Measurements from ENCODE around the gene EXOSC5. TPM values are rescaled to one million over a fixed set of nuclear protein-coding genes. Genes with fewer than 3 reads are reported as not detected.

Gene EXOSC5
- total RNA-seq, 1 donor = 14.5 TPM

- H3K9me3 ChIP-seq (ENCODE audit: low read depth, low read length) = no peaks in the 10 kb centered on the region
- H3K4me1 ChIP-seq (ENCODE audit: insufficient read depth, low read length) = no peaks in the 10 kb centered on the region
- peaks cover 22% of the 10 kb centered on the region for H3K79me2 ChIP-seq (ENCODE audit: insufficient read depth, low read length)
- no peak for DNase-seq (ENCODE audit: insufficient read length, low spot score, missing footprints)
- H3K27ac ChIP-seq (ENCODE audit: low read depth, low read length) = no peak overlapping the region
- no peak overlapping the region for H3K4me3 ChIP-seq (ENCODE audit: insufficient read depth, low read length)
- no peak for TF ChIP-seq CTCF (IDR thresholded peaks at IDR 0.05; ENCODE audit: extremely low read depth, low read depth, low read length)
- no peak overlapping the region for H3K4me2 ChIP-seq (ENCODE audit: insufficient read depth, low read length)
- no peaks in the 10 kb centered on the region for H3K27me3 ChIP-seq (ENCODE audit: insufficient read depth, low read length)
- H2AFZ ChIP-seq (ENCODE audit: low read length) = no peak overlapping the region
- H3K36me3 ChIP-seq (ENCODE audit: insufficient read depth, low read length) = peaks cover 59% of the 10 kb centered on the region
- H4K20me1 ChIP-seq (ENCODE audit: insufficient read depth, low read length) = peaks cover 23% of the 10 kb centered on the region
Measured at GRCh38 chr19:41341669-41342490, 55.3 kb downstream of the EXOSC5 start.

DNA sequence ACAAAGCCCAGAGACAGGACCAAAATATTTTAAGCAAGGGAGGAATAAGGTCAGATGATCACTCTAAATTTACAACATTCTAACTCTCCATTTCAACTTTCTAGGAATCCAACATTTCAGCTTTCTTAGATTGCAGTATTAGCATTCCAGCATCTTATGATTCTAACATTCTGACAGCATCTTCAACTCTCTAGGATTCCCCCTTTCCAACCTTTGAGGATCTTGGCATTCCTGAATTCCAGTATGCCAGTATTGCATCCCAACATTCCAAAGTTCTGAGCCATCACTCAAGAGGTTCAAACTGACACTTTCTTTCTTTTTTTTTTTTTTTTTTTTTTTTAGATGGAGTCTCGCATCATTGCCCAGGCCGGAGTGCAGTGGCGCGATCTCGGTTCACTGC is 57.2 kb downstream of the EXOSC5 start:
- H3K36me3 ChIP-seq (ENCODE audit: insufficient read depth, low read length) = peaks cover 57% of the 10 kb centered on the region
- DNase-seq (ENCODE audit: insufficient read length, low spot score, missing footprints) = peak; percentile 87
- no peak overlapping the region for H3K27ac ChIP-seq (ENCODE audit: low read depth, low read length)
- no peak for TF ChIP-seq CTCF (IDR thresholded peaks at IDR 0.05; ENCODE audit: extremely low read depth, low read depth, low read length)
- peaks cover 22% of the 10 kb centered on the region for H4K20me1 ChIP-seq (ENCODE audit: insufficient read depth, low read length)
- peaks cover 21% of the 10 kb centered on the region for H3K79me2 ChIP-seq (ENCODE audit: insufficient read depth, low read length)
- H3K9me3 ChIP-seq (ENCODE audit: low read depth, low read length) = no peaks in the 10 kb centered on the region
- no peak overlapping the region for H3K4me3 ChIP-seq (ENCODE audit: insufficient read depth, low read length)
- H3K27me3 ChIP-seq (ENCODE audit: insufficient read depth, low read length) = no peaks in the 10 kb centered on the region
- no peak overlapping the region for H3K4me2 ChIP-seq (ENCODE audit: insufficient read depth, low read length)
- no peak overlapping the region for H2AFZ ChIP-seq (ENCODE audit: low read length)
- H3K4me1 ChIP-seq (ENCODE audit: insufficient read depth, low read length) = no peaks in the 10 kb centered on the region

Small RNAs within 50 kb of the gene (small RNA-seq; reads per million reads assigned to genes)
- gene RF00017 = not detected

Other genes with a start within 250 kb of the EXOSC5 start
- not detected in 2 replicates for gene CYP2S1, start 204.1 kb downstream of the EXOSC5 start, total RNA-seq
- 355 and 368 TPM in 2 replicates for gene AXL, start 178.1 kb downstream of the EXOSC5 start, total RNA-seq
- gene HNRNPUL1, start 133.0 kb downstream of the EXOSC5 start, total RNA-seq = 113 and 114 TPM in 2 replicates
- 9.0 and 11.2 TPM in 2 replicates for gene CCDC97, start 87.2 kb downstream of the EXOSC5 start, total RNA-seq
- 17.4 and 21.2 TPM in 2 replicates for gene TGFB1, start 43.4 kb downstream of the EXOSC5 start, total RNA-seq
- 5.6 and 6.5 TPM in 2 replicates for gene B9D2, start 33.2 kb downstream of the EXOSC5 start, total RNA-seq
- gene TMEM91, start 20.8 kb downstream of the EXOSC5 start, total RNA-seq = 5.9 and 6.2 TPM in 2 replicates
- 33.9 and 37.3 TPM in 2 replicates for gene BCKDHA, start 459 bp upstream of the EXOSC5 start, total RNA-seq
- gene B3GNT8, start 30.0 kb upstream of the EXOSC5 start, total RNA-seq = 0.59 and 0.72 TPM in 2 replicates
- gene DMAC2, start 42.6 kb upstream of the EXOSC5 start, total RNA-seq = 27.4 and 30.0 TPM in 2 replicates
- not detected in 2 replicates for gene ERICH4, start 45.8 kb upstream of the EXOSC5 start, total RNA-seq
- gene CEACAM21, start 178.8 kb upstream of the EXOSC5 start, total RNA-seq = not detected in 2 replicates
- not detected in 2 replicates for gene CEACAM4, start 229.7 kb upstream of the EXOSC5 start, total RNA-seq